GM11168 (cell line): ENCODE results near the gene C19orf47.

Experiments
- in situ Hi-C: fragments of 300-500 bp; cut with MboI; formaldehyde crosslinking; loops from one replicate; pipeline ENCODE4 v1.12.0; 2022; ENCODE audit warnings: low sequenced_read_pairs; ENCODE audit not compliant: unreplicated experiment

Gene C19orf47

DNA sequence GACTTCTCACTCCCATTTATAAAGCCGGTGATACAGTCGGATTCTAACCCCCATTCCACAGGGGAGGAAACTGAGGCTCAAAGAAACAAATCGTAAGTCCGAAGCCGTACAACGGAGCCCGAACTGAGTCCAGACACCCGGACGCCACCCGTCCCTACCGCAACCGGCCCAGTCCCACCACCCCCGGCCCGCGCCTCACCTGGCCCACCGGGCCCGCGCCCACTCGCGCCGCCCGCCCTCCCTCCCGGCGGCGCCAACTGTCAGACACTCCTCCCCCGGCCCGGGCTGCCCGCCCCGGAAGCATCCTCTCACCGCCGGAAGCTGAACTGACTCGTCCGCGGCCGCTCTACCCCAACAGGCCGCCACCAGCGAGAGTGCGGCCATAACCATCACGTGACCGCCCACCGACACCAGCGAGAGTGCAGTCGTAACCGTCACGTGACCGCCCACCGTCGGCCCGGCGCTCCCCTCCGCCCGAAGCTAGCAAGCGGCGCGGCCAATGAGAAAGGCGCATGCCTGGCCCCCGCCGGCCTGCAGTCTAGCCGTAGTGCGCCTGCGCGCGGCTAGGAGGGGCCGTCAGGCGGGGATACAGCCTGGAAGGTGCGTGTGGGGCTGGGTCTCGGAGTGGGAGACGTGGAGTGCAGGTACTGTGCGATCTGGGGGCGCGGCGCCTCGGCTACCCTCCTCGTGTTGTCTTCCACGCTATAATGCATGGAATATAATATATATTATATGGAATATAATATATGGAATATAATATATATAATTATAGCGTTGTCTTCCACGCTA is at the start of gene C19orf47, which contains the start of gene PLD3:
TSS of gene C19orf47 (minus strand) at position 273 of the 789 bp plus-strand sequence. CDS start 6,540 bp downstream, outside the sequence.
TSS of gene PLD3 (plus strand) at position 571 of the 789 bp plus-strand sequence. CDS start 17,789 bp downstream, outside the sequence.
- in situ Hi-C loops = no loop called here

DNA sequence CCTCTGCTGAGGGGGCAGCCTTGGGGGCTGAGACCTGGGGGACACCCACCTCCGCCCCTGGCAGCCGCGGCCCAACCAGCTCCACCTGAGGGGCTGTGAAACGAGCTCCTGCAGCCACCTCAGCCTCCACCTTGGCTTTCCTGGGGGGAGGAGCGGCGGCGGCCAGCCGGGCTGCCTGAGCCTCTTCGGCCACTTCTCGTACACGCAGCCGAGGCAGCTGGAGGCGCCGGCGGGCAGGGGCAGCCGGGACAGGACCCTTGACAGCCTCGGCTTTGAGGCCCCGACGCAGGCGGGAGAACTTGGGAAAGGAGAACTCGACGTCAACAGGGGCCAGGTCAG is 49.3 kb upstream of the C19orf47 start:
- in situ Hi-C loops = no loop called here

DNA sequence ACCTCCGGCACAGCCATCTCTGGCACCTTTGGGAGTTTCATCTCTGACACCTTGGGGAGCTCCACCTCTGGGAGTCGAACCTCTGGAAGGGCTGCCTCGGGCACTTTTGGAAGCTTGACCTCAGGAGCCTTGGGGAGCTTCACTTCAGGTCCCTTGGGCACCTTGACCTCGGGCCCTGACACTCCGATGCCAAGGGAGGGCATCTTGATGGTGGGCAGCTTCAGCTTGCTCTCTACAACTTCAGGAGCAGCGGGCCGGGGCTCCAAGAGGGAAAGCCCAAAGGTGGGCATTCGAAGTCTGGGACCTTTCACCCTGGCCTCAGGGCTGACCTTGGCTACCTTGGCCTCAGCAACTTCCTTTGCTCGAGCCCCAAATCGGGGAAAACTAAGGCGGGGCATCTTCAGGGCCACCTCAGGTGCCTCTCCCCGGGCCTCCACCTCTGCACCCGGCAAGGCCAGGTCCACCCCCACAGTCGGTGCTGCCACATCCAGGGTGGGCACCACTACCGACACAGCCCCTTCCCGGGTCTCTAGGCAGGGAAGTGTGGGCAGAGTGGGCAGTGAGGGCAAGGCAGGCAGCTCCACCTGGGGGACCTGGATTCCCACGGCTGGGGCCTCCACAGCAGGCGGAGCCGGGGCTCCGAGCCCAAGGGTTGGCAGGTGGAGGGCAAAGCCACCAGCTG is 48.8 kb upstream of the C19orf47 start:
- in situ Hi-C loops = no loop called here

DNA sequence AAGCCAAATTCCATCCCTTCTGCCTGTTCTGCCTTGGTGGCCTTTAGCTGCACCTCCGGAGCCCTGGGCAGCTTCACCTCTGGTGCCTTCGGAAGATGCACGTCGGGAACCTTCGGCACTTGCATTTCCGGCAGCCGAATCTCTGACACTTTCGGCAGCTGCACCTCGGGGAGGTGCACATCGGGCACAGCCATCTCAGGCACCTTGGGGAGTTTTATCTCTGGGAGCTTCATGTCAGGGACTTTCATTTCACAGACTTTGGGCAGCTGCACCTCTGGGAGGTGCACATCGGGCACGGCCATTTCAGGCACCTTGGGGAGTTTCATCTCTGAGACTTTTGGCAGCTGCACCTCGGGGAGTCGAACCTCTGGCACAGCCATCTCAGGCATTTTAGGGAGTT is 47.8 kb upstream of the C19orf47 start:
- in situ Hi-C loops = no loop called here

- in situ Hi-C loops = no loop called here
These were observed 46.6 kb upstream of the C19orf47 start for GRCh38 chr19:40394816-40395210.

GRCh38 chr19:40393894-40394815 is 46.0 kb upstream of the C19orf47 start:
- in situ Hi-C loops = no loop called here

DNA sequence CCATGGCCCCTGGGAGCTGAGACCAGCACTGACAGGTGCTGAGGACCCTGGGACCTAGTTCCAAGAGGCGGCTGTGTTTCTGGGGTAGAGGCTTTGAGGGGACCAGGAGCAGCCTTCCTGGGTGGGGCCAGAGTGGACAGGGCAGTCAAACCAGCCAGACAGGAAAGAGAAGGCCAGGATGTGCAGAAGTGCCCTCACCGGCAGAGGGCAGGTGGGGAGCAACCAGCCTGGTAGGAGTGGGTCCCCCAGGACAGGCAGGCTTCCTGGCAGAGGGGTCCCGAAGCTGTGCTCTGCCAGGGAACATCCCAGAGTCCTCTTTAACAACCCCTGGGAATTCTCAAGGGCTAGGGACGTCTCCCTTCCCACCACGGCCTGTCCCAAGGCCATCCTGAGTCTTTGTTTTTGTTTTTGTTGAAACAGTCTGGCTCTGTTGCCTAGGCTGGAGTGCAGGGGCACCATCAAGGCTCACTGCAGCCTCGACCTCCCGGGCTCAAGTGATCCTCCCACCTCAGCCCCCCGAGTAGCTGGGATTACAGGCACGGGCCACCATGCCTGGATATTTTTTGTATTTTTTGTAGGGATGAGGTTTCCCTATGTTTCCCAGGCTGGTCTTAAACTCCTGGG is 44.8 kb upstream of the C19orf47 start:
- in situ Hi-C loops = no loop called here

DNA sequence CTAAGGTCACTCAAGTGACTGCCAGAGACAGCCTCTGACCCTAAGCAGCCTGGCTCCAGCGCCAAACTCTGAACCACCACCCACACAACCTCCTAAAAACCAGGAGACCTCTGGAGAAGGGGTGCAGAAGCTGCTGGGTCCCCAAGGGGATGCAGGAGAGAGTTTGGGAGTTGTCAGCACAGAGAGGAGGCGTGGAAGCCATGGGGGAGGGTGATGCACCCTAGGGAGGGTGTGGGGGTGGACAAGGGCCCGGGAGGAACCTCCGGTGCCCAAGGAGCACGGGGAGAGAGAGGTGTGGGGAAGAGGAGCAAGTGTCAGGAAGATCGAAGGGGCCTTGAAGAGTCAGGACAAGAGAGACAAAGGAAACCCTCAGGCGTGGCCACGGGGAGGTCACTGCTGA is 43.9 kb upstream of the C19orf47 start:
- in situ Hi-C loops = no loop called here

DNA sequence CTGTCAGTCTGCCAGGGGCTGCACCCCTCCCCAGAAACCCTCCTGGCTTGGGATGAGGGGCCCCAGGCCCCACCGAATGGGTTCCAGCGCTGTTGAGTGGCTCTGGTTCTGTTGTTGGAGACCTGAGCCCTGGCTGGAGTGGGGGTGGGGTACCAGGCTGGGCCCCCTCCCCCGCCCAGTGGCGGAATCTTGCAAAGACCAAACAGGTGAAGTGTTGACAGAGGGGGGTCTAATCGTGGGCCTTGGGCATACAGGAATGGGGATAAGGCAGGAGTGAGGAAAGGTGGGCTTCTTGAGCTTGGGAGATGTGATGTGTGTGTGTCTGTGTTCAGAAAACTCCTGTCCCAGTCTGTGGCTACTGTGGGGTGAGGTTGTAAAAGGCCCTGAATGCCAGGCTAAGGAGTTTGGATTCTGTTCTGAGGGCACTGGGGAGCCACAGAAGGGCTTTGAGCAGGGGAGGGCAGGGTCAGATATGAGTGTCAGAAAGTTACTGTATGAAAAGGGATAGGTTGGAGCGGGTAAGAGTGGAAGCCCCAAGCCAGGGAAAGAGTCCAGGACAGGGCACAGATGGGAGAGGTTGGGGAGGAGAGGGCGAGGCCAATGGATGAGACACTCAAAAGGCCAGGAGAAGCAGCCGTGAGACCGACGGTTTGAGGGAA is 42.0 kb upstream of the C19orf47 start, which contains the start of gene HIPK4:
TSS of gene HIPK4 (minus strand) at position 98 of the 659 bp plus-strand sequence. CDS start 279 bp downstream, outside the sequence.
- in situ Hi-C loops = no loop called here

- in situ Hi-C loops = no loop called here
These were observed 41.3 kb upstream of the C19orf47 start for GRCh38 chr19:40389404-40390083.

GRCh38 chr19:40388481-40388880 is 40.3 kb upstream of the C19orf47 start:
- in situ Hi-C loops = no loop called here

GRCh38 chr19:40387155-40387554 is 39.0 kb upstream of the C19orf47 start:
- in situ Hi-C loops = no loop called here

DNA sequence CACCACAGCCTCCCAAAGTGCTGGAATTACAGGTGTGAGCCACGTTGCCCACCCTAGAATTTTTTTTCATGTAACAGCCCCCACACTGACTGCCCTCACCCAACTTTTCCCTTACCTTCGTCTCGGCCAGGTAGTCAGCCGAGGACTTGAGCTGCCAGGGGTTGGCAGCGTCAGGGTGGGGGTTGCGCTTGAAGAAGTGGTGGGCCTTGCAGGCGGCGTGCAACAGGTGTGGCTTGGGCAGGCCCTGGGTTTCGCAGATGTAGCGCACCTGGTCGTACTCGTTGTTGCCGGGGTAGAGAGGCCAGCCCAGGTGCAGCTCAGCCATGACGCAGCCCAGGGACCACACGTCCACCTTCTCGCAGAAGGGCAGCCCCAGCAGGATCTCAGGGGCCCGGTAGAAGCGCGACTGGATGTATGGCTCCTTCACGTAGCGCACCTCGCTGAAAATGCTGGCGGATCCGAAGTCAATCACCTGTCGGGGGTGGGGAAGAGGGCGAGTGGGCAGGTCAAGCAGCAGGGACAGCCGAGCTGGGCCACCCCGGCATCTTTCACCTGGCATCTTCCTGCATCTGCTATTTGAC is 35.6 kb upstream of the C19orf47 start:
- in situ Hi-C loops = no loop called here

GRCh38 chr19:40381321-40381720 is 33.1 kb upstream of the C19orf47 start:
- in situ Hi-C loops = no loop called here

DNA sequence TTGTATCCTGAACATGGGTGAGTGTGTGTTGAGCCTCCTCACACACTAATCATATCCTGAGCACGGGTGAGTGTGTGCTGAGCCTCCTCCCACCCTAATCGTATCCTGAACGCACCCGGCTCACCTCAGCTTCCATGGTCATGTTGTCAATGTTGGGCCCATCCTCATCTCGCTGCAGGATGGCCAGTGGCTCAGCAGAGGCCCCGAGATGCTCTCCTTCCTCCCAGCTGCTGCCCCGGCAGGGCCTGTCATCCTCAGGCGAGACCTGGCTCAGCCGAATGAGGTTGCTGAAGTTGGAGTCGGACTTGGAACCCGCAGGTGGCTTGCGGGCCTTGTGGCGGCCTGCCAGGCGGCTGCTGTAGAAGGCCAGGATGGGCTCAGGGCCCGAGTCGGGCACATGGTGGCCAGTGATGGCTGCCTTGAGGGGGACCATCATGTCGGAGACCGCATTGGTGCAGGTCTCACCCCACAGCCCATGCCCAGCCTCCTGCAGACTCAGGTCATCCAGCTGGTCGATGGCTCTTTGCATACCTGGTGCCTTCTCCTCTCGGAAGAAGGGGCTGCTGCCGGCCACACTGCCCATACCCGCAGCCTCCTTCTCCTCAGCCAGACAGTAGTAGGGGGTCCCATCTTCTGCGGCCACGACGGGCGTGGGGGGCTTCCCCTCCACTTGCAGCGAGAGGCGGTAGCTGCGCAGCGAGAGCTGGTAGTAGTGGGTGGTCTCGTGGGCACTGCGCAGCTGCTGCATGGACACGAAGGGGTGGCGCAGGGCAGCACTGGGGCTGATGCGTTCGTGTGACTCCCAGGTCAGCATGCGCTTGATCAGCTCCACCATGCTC is 32.2 kb upstream of the C19orf47 start:
- in situ Hi-C loops = no loop called here

DNA sequence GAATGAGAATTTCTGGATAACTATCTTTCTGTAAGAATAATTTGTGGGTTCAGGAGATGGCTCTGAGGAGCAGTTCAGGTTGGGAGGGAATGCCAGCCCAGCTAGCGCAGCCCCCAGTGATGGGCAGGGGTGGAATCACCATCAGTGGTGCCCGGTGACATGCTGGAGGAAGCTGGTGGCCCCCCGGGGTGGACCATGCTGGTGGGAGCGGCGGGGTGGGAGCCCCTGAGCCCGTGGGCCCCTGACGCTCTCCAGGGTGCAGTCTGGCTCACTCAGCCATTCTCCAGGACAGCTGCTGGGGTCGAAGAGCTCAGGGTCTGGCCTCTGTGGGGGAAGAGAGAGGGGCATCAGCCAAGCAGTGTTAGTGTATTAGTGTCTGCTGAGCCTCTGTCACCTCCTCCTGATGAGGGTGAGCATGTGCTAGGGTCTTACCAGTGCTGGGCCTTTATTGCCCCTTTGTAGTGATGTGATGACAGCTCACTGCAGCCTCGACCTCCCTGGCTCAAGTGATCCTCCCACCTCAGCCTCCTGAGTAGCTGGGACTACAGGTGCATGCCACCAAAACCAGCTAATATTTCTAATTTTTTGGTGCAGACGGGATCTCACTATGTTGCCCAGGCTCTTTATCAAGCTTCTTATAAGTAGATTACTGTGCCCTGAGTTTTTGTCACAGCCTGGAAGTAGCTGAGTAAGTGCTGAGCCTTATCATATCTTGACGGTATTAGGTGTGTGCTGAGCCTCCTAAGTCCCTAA is 31.4 kb upstream of the C19orf47 start:
- in situ Hi-C loops = no loop called here

DNA sequence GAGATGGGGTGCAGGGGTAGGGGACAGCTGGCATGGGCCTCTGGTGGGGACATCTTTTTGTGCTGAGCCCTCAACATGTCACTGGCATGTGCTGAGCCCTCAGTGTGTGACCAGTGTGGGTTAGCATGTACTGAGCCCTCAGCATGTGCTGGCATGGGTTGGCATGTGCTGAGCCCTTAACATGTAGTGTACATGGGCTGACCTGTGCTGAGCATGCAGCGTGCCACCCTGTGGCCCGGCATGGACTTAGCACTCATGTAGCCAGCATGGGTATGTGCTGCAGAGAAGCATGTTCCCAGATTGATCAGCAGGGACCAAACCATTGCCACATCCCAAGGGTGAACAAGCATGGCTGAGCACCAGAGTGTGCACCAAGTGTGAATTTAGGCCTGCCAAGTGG is 30.3 kb upstream of the C19orf47 start:
- in situ Hi-C loops = no loop called here
